Panc1 (cell line): ENCODE results near the gene TMEM19. TPM values are rescaled to one million over a fixed set of nuclear protein-coding genes. Genes with fewer than 3 reads are reported as not detected.
"Not testable (repeated sequence)": the region's sequence is repeated elsewhere in the genome, so short reads cannot be mapped to it uniquely, and the experiment has no call there.

Source experiments
- ATAC-seq: fragments of 200-7000 bp; cut with Tn5 transposase; 2 replicates; pipeline ENCODE4 v1.9.1; 2020; ENCODE audit warnings: mild to moderate bottlenecking, moderate library complexity
- BruUV-seq: library from RNA; stranded (reverse); fragments of 400-500 nt; replicated peaks from 2 replicates; lab custom pipeline; 2021; lab: Mats Ljungman, UMichigan
- CTCF ChIA-PET: fragments of 300-600 bp; sonication (Branson Sonifier 250); formaldehyde crosslinking; loops from one replicate; lab custom pipeline; 2022; ENCODE audit warnings: antibody characterized with exemption; lab: Charles Lee
- POLR2A ChIA-PET: fragments of 300-600 bp; sonication (Branson Sonifier 250); formaldehyde crosslinking; loops from one replicate; lab custom pipeline; 2022; ENCODE audit warnings: antibody characterized with exemption; lab: Charles Lee
- DNase-seq: peaks from one replicate; pipeline ENCODE4 v3.0.0-alpha.2; 2010; ENCODE audit warnings: low read depth, low spot score
- H3K27ac ChIP-seq: 2 replicates; pipeline ENCODE4 v1.5.1; 2011; ENCODE audit warnings: mild to moderate bottlenecking, low read length, inconsistent platforms
- H3K27me3 ChIP-seq: fragments of 200-500 bp; sonication (Bioruptor generic); 2 replicates; pipeline ENCODE4 v1.6.0; 2014; ENCODE audit warnings: low read length, inconsistent platforms; ENCODE audit not compliant: control insufficient read depth, insufficient read depth
- H3K36me3 ChIP-seq: fragments of 200-500 bp; sonication (Bioruptor generic); 2 replicates; pipeline ENCODE4 v1.5.1; 2014; ENCODE audit warnings: inconsistent platforms, mild to moderate bottlenecking, low read length, moderate library complexity; ENCODE audit not compliant: control insufficient read depth, insufficient read depth
- H3K4me1 ChIP-seq: 2 replicates; pipeline ENCODE4 v1.5.1; 2011; ENCODE audit warnings: inconsistent platforms, mild to moderate bottlenecking, low read length, moderate library complexity; ENCODE audit not compliant: control insufficient read depth, insufficient read depth
- H3K4me3 ChIP-seq, 2 experiments: 2 replicates each; pipeline ENCODE4 v1.5.1; 2011 to 2012; ENCODE audit warnings: low read depth in 2 of 2, low read length in 2 of 2, mild to moderate bottlenecking in 2 of 2, inconsistent platforms in 1 of 2, moderate library complexity in 1 of 2
- H3K9me3 ChIP-seq: fragments of 200-500 bp; sonication (Bioruptor generic); 2 replicates; pipeline ENCODE4 v1.5.1; 2014; ENCODE audit warnings: low read depth, mild to moderate bottlenecking, inconsistent platforms, low read length, moderate library complexity; ENCODE audit not compliant: control insufficient read depth, insufficient read depth
- CTCF ChIP-seq: fragments of 450-650 bp; IDR thresholded peaks from 2 replicates; pipeline ENCODE4 v1.5.1; 2017; ENCODE audit warnings: mild to moderate bottlenecking
- POLR2AphosphoS5 ChIP-seq: IDR thresholded peaks from 2 replicates; pipeline ENCODE4 v1.6.1; 2012; ENCODE audit warnings: mild to moderate bottlenecking, low read depth, low read length, moderate library complexity
- REST ChIP-seq, 2 experiments: IDR thresholded peaks; 2 replicates each; pipeline ENCODE4 v1.6.1; 2011 to 2012; ENCODE audit warnings: low read depth in 2 of 2, control low read depth in 1 of 2, low read length in 1 of 2, mild to moderate bottlenecking in 1 of 2, moderate library complexity in 1 of 2; ENCODE audit not compliant: insufficient read depth in 1 of 2
- SIN3A ChIP-seq: IDR thresholded peaks from 2 replicates; pipeline ENCODE4 v1.6.1; 2012; ENCODE audit warnings: low read depth, mild to moderate bottlenecking, low read length, moderate library complexity, borderline replicate concordance; ENCODE audit not compliant: insufficient read depth
- TCF7L2 ChIP-seq: IDR thresholded peaks from 2 replicates; pipeline ENCODE4 v1.6.1; 2011; ENCODE audit warnings: mild to moderate bottlenecking, low read depth, low read length, inconsistent platforms
- in situ Hi-C: cut with HindIII; loops from 2 replicates; pipeline ENCODE4 v1.10.0; 2016; ENCODE audit warnings: low sequenced_read_pairs, low pct_unique_long_range_greater_than_20kb
- intact Hi-C: fragments of 100-400 bp; cut with micrococcal nuclease; formaldehyde crosslinking; loops from one replicate; pipeline ENCODE4 v1.10.0; 2022; ENCODE audit not compliant: unreplicated experiment
- total RNA-seq: library from RNA; stranded (reverse); gene quantifications from one replicate; pipeline ENCODE4 v1.2.1, GENCODE V29; 2021; ENCODE audit not compliant: unreplicated experiment

Gene TMEM19
- total RNA-seq, 1 experiment from 2014 or later = 72.8 TPM

GRCh38 chr12:71691504-71692129 is 5.7 kb downstream of the TMEM19 start:
- Histone ChIP-seq H3K27me3 (no peaks in the 10 kb centered on the region), H3K27ac (no peak overlapping the region), H3K4me3 (no peak overlapping the region), H3K4me1 (0 out of 2 replicates have a peak, but pooled peaks cover 3% of the 10 kb centered on the region), H3K9me3 (no peaks in the 10 kb centered on the region), H3K36me3 (no peaks in the 10 kb centered on the region; the same call in 1 of the 2 replicates)
- POLR2A ChIA-PET = no interaction called here
- in situ Hi-C loops = no loop called here
- DNase-seq (no peak), ATAC-seq (no peak)
- intact Hi-C loops = no loop called here
- CTCF ChIA-PET = no interaction called here
- TF ChIP-seq SIN3A (no peak), TCF7L2 (no peak), CTCF (no peak), POLR2AphosphoS5 (no peak), REST (IDR thresholded peaks at IDR 0.05; ENCODE audit: insufficient read depth in 1 of 2, low read depth in 2 of 2, low read length in 1 of 2) (no peak)
- BruUV-seq = no TSS peak

GRCh38 chr12:71693126-71693525 is 7.2 kb downstream of the TMEM19 start:
- TF ChIP-seq CTCF = no peak
- TF ChIP-seq REST (IDR thresholded peaks at IDR 0.05; ENCODE audit: insufficient read depth in 1 of 2, low read depth in 2 of 2, low read length in 1 of 2) = no peak
- TF ChIP-seq TCF7L2 = no peak
- TF ChIP-seq SIN3A = no peak
- no peak for TF ChIP-seq POLR2AphosphoS5
- no peaks in the 10 kb centered on the region for H3K4me1 ChIP-seq
- ChIA-PET CTCF (no interaction called here), POLR2A (no interaction called here)
- peaks cover 7% of the 10 kb centered on the region; the same call in 1 of the 2 replicates for H3K36me3 ChIP-seq
- no peaks in the 10 kb centered on the region for H3K27me3 ChIP-seq
- BruUV-seq = no TSS peak
- no peaks in the 10 kb centered on the region for H3K9me3 ChIP-seq
- intact Hi-C loops = no loop called here
- H3K27ac ChIP-seq = no peak overlapping the region
- H3K4me3 ChIP-seq = no peak overlapping the region
- in situ Hi-C loops = no loop called here
- DNase-seq (no peak), ATAC-seq (no peak)

GRCh38 chr12:71693651-71694050 is 7.8 kb downstream of the TMEM19 start:
- H3K36me3 ChIP-seq, BruUV-seq, H3K27ac ChIP-seq, H3K4me3 ChIP-seq, H3K4me1 ChIP-seq, H3K9me3 ChIP-seq, POLR2A ChIA-PET, in situ Hi-C loops, intact Hi-C loops, H3K27me3 ChIP-seq, ATAC-seq, DNase-seq, CTCF ChIA-PET: not testable (repeated sequence)
